ENCODE data around the gene PAX8. TPM values are rescaled to one million over a fixed set of nuclear protein-coding genes. Genes with fewer than 3 reads are reported as not detected.
A peak's percentile ranks its signal among the peaks of the same experiment; 100 is the strongest.
"Not testable (repeated sequence)": the region's sequence is repeated elsewhere in the genome, so short reads cannot be mapped to it uniquely, and the experiment has no call there.

The PAX8 gene
- total RNA-seq: 1.8 TPM
- under 1 TPM in 3 of 4 donors, not detected in 1; 0.24 to 0.52 (median 0.44) TPM for polyA plus RNA-seq

DNA sequence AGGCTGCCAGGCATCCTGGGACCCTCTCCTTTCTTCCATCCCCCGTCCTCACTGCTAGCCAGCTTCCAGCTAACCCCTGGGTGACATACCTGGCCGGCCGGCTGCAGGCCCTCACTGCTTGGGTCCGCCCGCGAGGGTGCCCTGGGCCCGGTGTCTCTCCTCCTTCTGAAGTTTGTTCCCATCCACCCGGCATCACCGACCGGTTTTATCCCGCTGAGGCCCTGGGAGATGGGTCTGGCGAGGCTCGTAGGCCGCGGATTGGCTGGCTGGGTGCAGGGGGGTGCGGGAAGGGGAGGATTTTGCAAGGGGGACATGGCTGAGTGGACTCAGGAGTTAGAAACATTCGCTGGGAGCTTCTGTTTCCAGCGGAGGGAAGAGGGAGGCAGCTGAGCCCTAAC lies at the start of gene PAX8:
Gene PAX8 (minus strand): TSS at position 180 of the 398 bp plus-strand sequence. CDS start 527 bp downstream, outside the sequence.
- H3K9me3 ChIP-seq (ENCODE audit: control insufficient read depth in 2 of 2, low read length in 2 of 2): no peaks in the 10 kb centered on the region
- no peak within 1 kb of the TSS for H3K4me3 ChIP-seq (ENCODE audit: low read depth, low read length)
- DNase-seq (no peak), ATAC-seq (ENCODE audit: low read depth in 2 of 2) (no peak)
- H3K36me3 Mint-ChIP-seq: no peaks in the 10 kb centered on the region
- H3K27ac ChIP-seq (ENCODE audit: insufficient read depth, low read length, poor library complexity, severe bottlenecking): no peak within 1 kb of the TSS
- H3K4me1 ChIP-seq (ENCODE audit: control insufficient read depth, insufficient read depth, low read length, poor library complexity, severe bottlenecking): peaks cover 6% of the 10 kb centered on the region
- peaks cover 0 to 24% (median 4%) of the 10 kb centered on the region in 4 donors for H3K4me1 Mint-ChIP-seq
- H3K27me3 ChIP-seq (ENCODE audit: control insufficient read depth, insufficient read depth, low read length): peaks cover 31% of the 10 kb centered on the region
- no peaks in the 10 kb centered on the region for H3K36me3 ChIP-seq (ENCODE audit: control insufficient read depth, insufficient read depth, low read length)
- H3K9me3 Mint-ChIP-seq: peaks cover 0 to 2% (median 0%) of the 10 kb centered on the region in 7 donors
- H3K27me3 Mint-ChIP-seq: peaks cover 79% of the 10 kb centered on the region
- peak within 1 kb of the TSS in 1 of 4 donors; percentile 51 for H3K4me3 Mint-ChIP-seq
- H3K27ac Mint-ChIP-seq: no peak within 1 kb of the TSS

DNA sequence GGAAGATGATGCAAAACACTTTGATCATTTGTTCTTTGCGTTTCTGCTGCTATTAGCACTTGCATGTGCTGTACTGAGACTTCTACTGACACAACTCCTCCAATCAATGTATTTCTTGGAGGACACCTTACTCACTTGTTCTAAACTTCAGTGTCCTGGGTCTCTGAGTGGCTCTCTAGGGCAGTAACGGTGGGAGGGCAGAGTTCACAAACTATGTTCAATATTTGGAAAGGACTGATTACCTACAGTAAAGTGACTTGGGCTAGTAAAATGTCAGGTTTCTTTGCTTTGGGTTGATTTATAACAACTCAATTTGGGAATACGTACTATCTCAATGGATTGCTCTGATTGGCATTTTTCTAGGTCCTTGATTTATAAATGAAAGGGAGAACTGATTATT lies 49.3 kb upstream of the PAX8 start:
- no peak overlapping the region for H3K4me3 Mint-ChIP-seq
- no peak overlapping the region for H3K27ac ChIP-seq (ENCODE audit: insufficient read depth, low read length, poor library complexity, severe bottlenecking)
- H3K4me3 ChIP-seq (ENCODE audit: low read depth, low read length): no peak overlapping the region
- no peak for DNase-seq
- ATAC-seq (ENCODE audit: low read depth in 2 of 2): no peak
- H3K27ac Mint-ChIP-seq: no peak overlapping the region
- H3K27me3 ChIP-seq (ENCODE audit: control insufficient read depth, insufficient read depth, low read length): no peaks in the 10 kb centered on the region
- H3K4me1 ChIP-seq (ENCODE audit: control insufficient read depth, insufficient read depth, low read length, poor library complexity, severe bottlenecking): no peaks in the 10 kb centered on the region
- H3K9me3 Mint-ChIP-seq: peaks cover 0 to 2% (median 0%) of the 10 kb centered on the region in 7 donors
- H3K27me3 Mint-ChIP-seq: peaks cover 26% of the 10 kb centered on the region
- H3K4me1 Mint-ChIP-seq: peaks cover 0 to 11% (median 4%) of the 10 kb centered on the region in 4 donors
- H3K9me3 ChIP-seq (ENCODE audit: control insufficient read depth in 2 of 2, low read length in 2 of 2): no peaks in the 10 kb centered on the region
- H3K36me3 Mint-ChIP-seq: no peaks in the 10 kb centered on the region
- no peaks in the 10 kb centered on the region for H3K36me3 ChIP-seq (ENCODE audit: control insufficient read depth, insufficient read depth, low read length)

DNA sequence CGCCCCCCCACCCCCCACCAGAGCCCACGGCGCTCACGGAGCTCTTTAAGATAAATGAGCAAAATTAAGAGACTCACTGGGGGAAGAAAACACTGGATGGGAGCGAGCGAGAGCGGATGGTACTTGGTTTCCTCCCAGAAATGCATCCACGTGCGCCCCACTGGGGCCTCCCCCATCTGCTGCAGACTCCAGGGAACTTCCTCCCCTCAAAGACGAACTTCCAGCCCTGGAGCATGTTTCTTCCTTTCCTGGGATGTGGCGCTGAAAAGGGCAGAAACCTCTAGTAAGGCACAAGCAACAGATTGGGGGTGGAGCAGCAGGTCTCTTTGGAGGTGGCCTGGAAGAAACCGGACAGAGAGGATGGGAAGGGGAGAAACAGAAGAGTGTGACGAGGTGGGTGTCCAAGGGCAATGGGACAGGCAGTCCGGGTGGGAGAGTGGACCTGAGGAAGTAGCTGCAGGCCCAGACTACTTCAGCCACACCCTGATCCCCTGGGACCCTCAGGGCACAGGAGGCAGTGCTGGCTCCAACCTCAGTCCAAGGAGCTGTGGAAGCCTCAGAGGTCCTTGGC lies 46.5 kb upstream of the PAX8 start:
- H3K36me3 ChIP-seq (ENCODE audit: control insufficient read depth, insufficient read depth, low read length); H3K27ac ChIP-seq (ENCODE audit: insufficient read depth, low read length, poor library complexity, severe bottlenecking); H3K4me3 ChIP-seq (ENCODE audit: low read depth, low read length); H3K4me1 ChIP-seq (ENCODE audit: control insufficient read depth, insufficient read depth, low read length, poor library complexity, severe bottlenecking); H3K9me3 ChIP-seq (ENCODE audit: control insufficient read depth in 2 of 2, low read length in 2 of 2); H3K36me3 Mint-ChIP-seq; H3K27me3 ChIP-seq (ENCODE audit: control insufficient read depth, insufficient read depth, low read length); DNase-seq; H3K9me3 Mint-ChIP-seq; ATAC-seq (ENCODE audit: low read depth in 2 of 2): not testable (repeated sequence)
- peak overlapping the region in 1 of 3 donors; percentile 81 for H3K27ac Mint-ChIP-seq
- H3K4me3 Mint-ChIP-seq: peak overlapping the region in 3 of 4 donors; percentile 35 to 57 (median 55)
- H3K4me1 Mint-ChIP-seq: peaks cover 0 to 11% (median 4%) of the 10 kb centered on the region in 4 donors
- H3K27me3 Mint-ChIP-seq: peaks cover 37% of the 10 kb centered on the region

DNA sequence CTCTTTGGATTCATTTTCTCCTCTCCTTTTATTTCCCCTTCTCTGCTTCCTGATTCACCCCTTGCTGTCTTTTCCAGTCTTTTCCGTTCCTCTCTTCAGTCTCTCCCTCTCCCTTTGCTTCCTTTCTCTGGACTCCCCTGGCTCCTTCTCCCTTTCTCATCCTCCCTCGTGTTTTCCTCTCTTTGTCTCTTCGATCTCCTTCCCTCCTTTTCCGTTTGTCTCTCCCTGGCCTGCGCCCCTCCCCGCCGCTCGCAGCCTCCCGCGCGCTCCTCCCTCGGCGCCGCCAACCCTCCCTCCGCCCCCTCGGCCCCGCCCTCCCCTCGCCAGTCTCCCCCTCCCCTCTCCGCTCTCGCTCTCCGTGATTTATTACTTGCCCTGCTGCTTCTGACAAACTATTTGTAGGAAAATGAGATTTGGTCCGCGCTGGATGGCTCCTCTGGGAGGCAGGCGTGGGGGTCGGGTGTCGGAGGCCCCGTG lies 46.0 kb upstream of the PAX8 start:
- H3K9me3 Mint-ChIP-seq: no peaks in the 10 kb centered on the region
- peaks cover 0 to 11% (median 3%) of the 10 kb centered on the region in 4 donors for H3K4me1 Mint-ChIP-seq
- Histone ChIP-seq H3K36me3 (ENCODE audit: control insufficient read depth, insufficient read depth, low read length) (no peaks in the 10 kb centered on the region), H3K9me3 (ENCODE audit: control insufficient read depth in 2 of 2, low read length in 2 of 2) (no peaks in the 10 kb centered on the region), H3K4me3 (ENCODE audit: low read depth, low read length) (no peak overlapping the region), H3K4me1 (ENCODE audit: control insufficient read depth, insufficient read depth, low read length, poor library complexity, severe bottlenecking) (no peaks in the 10 kb centered on the region), H3K27ac (ENCODE audit: insufficient read depth, low read length, poor library complexity, severe bottlenecking) (no peak overlapping the region), H3K27me3 (ENCODE audit: control insufficient read depth, insufficient read depth, low read length) (no peaks in the 10 kb centered on the region)
- peak overlapping the region in 1 of 3 donors; percentile 71 for H3K27ac Mint-ChIP-seq
- DNase-seq: peak in 2 of 3 donors; percentile 10 to 43
- H3K36me3 Mint-ChIP-seq: no peaks in the 10 kb centered on the region
- H3K27me3 Mint-ChIP-seq: peaks cover 37% of the 10 kb centered on the region
- peak overlapping the region in 3 of 4 donors; percentile 15 to 68 (median 47) for H3K4me3 Mint-ChIP-seq
- ATAC-seq (ENCODE audit: low read depth in 2 of 2): no peak

DNA sequence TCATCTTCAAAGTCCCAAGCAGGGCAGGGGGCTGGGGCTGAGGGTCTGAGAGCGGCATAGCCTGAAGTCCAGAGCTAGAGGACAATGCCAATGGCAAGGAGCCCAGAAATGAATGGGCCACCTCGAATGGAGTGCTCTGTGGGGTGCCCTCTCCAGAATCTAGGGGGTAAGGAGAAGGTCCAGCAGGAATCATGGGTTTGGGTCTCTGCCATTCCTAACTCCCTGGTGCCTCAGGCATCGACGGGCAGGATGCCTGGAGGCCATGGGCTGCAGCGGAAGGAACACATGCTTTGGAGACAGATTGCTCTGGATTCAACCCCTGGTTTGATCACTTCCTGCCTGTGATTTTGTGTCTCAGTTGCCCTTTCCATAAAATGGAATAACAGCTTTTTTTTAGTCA lies 44.4 kb upstream of the PAX8 start:
- H3K27me3 Mint-ChIP-seq: peaks cover 34% of the 10 kb centered on the region
- H3K4me3 Mint-ChIP-seq; H3K36me3 ChIP-seq (ENCODE audit: control insufficient read depth, insufficient read depth, low read length); H3K4me1 ChIP-seq (ENCODE audit: control insufficient read depth, insufficient read depth, low read length, poor library complexity, severe bottlenecking); DNase-seq; H3K27ac Mint-ChIP-seq; H3K9me3 ChIP-seq (ENCODE audit: control insufficient read depth in 2 of 2, low read length in 2 of 2); H3K9me3 Mint-ChIP-seq; H3K4me3 ChIP-seq (ENCODE audit: low read depth, low read length); H3K36me3 Mint-ChIP-seq; ATAC-seq (ENCODE audit: low read depth in 2 of 2); H3K27ac ChIP-seq (ENCODE audit: insufficient read depth, low read length, poor library complexity, severe bottlenecking); H3K27me3 ChIP-seq (ENCODE audit: control insufficient read depth, insufficient read depth, low read length): not testable (repeated sequence)
- H3K4me1 Mint-ChIP-seq: peaks cover 0 to 11% (median 2%) of the 10 kb centered on the region in 4 donors

DNA sequence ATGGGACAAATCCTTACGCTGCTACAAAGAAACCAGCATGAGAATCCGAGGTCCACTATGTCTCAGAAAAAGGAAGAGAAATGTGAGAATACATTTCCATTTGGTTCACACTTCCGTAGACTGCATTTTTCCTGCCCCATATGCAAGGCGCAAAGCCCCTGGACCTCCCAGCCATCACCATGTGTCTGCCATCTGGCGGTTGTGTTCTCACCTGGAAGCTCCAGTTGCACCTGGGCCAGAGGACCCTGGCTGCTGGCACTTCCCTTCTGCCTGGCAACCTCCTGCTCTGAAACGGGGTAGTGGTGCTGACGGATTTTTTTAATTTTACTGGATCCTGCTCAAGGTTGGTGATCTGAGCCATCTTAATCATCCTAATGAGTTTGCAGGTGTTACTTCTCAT lies 41.4 kb upstream of the PAX8 start:
- not testable (repeated sequence) for H3K27ac ChIP-seq (ENCODE audit: insufficient read depth, low read length, poor library complexity, severe bottlenecking); H3K36me3 ChIP-seq (ENCODE audit: control insufficient read depth, insufficient read depth, low read length); H3K36me3 Mint-ChIP-seq; H3K27ac Mint-ChIP-seq; DNase-seq; ATAC-seq (ENCODE audit: low read depth in 2 of 2); H3K9me3 Mint-ChIP-seq; H3K9me3 ChIP-seq (ENCODE audit: control insufficient read depth in 2 of 2, low read length in 2 of 2); H3K4me3 Mint-ChIP-seq; H3K4me3 ChIP-seq (ENCODE audit: low read depth, low read length); H3K27me3 ChIP-seq (ENCODE audit: control insufficient read depth, insufficient read depth, low read length); H3K4me1 ChIP-seq (ENCODE audit: control insufficient read depth, insufficient read depth, low read length, poor library complexity, severe bottlenecking); H3K4me1 Mint-ChIP-seq
- H3K27me3 Mint-ChIP-seq: peaks cover 32% of the 10 kb centered on the region

DNA sequence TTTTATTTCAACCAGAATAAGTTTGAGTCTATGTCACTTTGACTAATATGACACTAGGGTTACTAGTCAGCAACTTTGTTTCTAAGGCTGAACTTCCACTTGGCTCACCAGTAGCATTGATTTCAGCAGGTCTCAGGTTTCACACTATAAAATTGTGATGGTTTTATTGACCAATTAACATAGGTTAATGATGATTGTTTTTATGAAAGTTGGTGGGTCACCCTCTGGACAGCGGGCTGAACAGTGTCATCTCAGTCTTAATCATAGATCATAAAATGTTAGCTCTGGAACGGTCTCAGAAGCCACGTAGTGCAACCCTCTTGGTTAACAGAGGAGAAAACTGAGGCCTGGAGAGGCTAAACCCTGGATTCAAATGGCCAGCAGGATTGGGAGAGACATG lies 40.2 kb upstream of the PAX8 start:
- not testable (repeated sequence) for H3K27ac Mint-ChIP-seq; H3K4me1 ChIP-seq (ENCODE audit: control insufficient read depth, insufficient read depth, low read length, poor library complexity, severe bottlenecking); H3K27ac ChIP-seq (ENCODE audit: insufficient read depth, low read length, poor library complexity, severe bottlenecking); H3K4me1 Mint-ChIP-seq; H3K27me3 ChIP-seq (ENCODE audit: control insufficient read depth, insufficient read depth, low read length); H3K36me3 ChIP-seq (ENCODE audit: control insufficient read depth, insufficient read depth, low read length); H3K36me3 Mint-ChIP-seq; H3K4me3 Mint-ChIP-seq; H3K4me3 ChIP-seq (ENCODE audit: low read depth, low read length); H3K9me3 Mint-ChIP-seq; H3K9me3 ChIP-seq (ENCODE audit: control insufficient read depth in 2 of 2, low read length in 2 of 2); DNase-seq; ATAC-seq (ENCODE audit: low read depth in 2 of 2)
- peaks cover 32% of the 10 kb centered on the region for H3K27me3 Mint-ChIP-seq

DNA sequence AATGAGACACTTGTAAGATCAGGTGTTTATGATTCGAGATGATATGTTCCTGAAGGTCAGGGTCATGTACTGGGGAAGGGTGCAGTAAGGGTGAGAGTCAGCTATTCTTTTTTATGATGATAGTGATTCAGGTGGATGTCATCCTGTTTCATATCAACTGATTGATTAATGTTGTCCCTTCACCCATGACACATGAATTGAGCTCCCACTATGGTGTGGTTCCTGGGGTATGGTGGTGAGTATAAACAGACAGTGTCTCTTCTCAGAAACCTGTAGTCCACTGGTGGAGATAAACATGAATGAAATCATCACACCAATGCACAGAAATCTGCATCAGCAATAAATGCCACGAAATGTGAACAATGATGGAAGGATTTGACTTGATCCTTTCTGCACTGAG lies 37.4 kb upstream of the PAX8 start:
- H3K4me3 ChIP-seq (ENCODE audit: low read depth, low read length): no peak overlapping the region
- H3K27ac ChIP-seq (ENCODE audit: insufficient read depth, low read length, poor library complexity, severe bottlenecking): no peak overlapping the region
- no peaks in the 10 kb centered on the region for H3K36me3 ChIP-seq (ENCODE audit: control insufficient read depth, insufficient read depth, low read length)
- peaks cover 8% of the 10 kb centered on the region for H3K27me3 ChIP-seq (ENCODE audit: control insufficient read depth, insufficient read depth, low read length)
- no peaks in the 10 kb centered on the region for H3K4me1 ChIP-seq (ENCODE audit: control insufficient read depth, insufficient read depth, low read length, poor library complexity, severe bottlenecking)
- DNase-seq (no peak), ATAC-seq (ENCODE audit: low read depth in 2 of 2) (no peak)
- H3K9me3 ChIP-seq (ENCODE audit: control insufficient read depth in 2 of 2, low read length in 2 of 2): no peaks in the 10 kb centered on the region
- peaks cover 0 to 1% (median 0%) of the 10 kb centered on the region in 7 donors for H3K9me3 Mint-ChIP-seq
- H3K27me3 Mint-ChIP-seq: peaks cover 37% of the 10 kb centered on the region
- H3K4me3 Mint-ChIP-seq: no peak overlapping the region
- H3K27ac Mint-ChIP-seq: no peak overlapping the region
- H3K4me1 Mint-ChIP-seq: no peaks in the 10 kb centered on the region
- H3K36me3 Mint-ChIP-seq: no peaks in the 10 kb centered on the region
